Ascending aorta (tissue), 2 donors: ENCODE results near the gene KCNIP4. TPM values are rescaled to one million over a fixed set of nuclear protein-coding genes. Genes with fewer than 3 reads are reported as not detected.

Source experiments
- DNase-seq, 2 donors: peaks; one replicate each; pipeline ENCODE4 v3.0.0-alpha.2; 2019; ENCODE audit warnings: low spot score in 2 of 2
- H3K27ac ChIP-seq, 2 donors: fragments of 200-600 bp; sonication (generic); one replicate each; pipeline ENCODE4 v1.5.1; 2016 to 2017; ENCODE audit warnings: mild to moderate bottlenecking in 1 of 2
- H3K27me3 ChIP-seq: fragments of 200-600 bp; sonication (generic); one replicate; pipeline ENCODE4 v1.5.1; 2017
- H3K36me3 ChIP-seq, 2 donors: fragments of 200-600 bp; sonication (generic); one replicate each; pipeline ENCODE4 v1.5.1; 2016
- H3K4me1 ChIP-seq, 2 donors: fragments of 200-600 bp; sonication (generic); one replicate each; pipeline ENCODE4 v1.5.1; 2016 to 2017; ENCODE audit warnings: mild to moderate bottlenecking in 1 of 2
- H3K4me3 ChIP-seq, 2 donors: fragments of 200-600 bp; sonication (generic); one replicate each; pipeline ENCODE4 v1.5.1; 2016 to 2017; ENCODE audit warnings: mild to moderate bottlenecking in 1 of 2
- H3K9me3 ChIP-seq, 2 donors: fragments of 200-600 bp; sonication (generic); one replicate each; pipeline ENCODE4 v1.5.1; 2016
- CTCF ChIP-seq, 3 experiments: fragments of 200-600 bp in 2 of 3; fragments of 450-650 bp in 1 of 3; sonication (generic) in 2 of 3; IDR thresholded peaks; one replicate each; pipeline ENCODE4 v1.5.1; 2016 to 2019; ENCODE audit warnings: antibody characterized with exemption in 3 of 3, mild to moderate bottlenecking in 1 of 3, moderate library complexity in 1 of 3
- intact Hi-C: fragments of 100-400 bp; cut with DNase I; formaldehyde crosslinking; loops from one replicate; pipeline ENCODE4 v1.15.1; 2023
- total RNA-seq: library from RNA; depleted of rRNA; stranded (reverse); fragments of >200 nt; gene quantifications from one replicate; pipeline ENCODE4 v1.1.0, GENCODE V29; 2016

KCNIP4 gene
- total RNA-seq, 1 donor from 2014 or later = not detected

DNA sequence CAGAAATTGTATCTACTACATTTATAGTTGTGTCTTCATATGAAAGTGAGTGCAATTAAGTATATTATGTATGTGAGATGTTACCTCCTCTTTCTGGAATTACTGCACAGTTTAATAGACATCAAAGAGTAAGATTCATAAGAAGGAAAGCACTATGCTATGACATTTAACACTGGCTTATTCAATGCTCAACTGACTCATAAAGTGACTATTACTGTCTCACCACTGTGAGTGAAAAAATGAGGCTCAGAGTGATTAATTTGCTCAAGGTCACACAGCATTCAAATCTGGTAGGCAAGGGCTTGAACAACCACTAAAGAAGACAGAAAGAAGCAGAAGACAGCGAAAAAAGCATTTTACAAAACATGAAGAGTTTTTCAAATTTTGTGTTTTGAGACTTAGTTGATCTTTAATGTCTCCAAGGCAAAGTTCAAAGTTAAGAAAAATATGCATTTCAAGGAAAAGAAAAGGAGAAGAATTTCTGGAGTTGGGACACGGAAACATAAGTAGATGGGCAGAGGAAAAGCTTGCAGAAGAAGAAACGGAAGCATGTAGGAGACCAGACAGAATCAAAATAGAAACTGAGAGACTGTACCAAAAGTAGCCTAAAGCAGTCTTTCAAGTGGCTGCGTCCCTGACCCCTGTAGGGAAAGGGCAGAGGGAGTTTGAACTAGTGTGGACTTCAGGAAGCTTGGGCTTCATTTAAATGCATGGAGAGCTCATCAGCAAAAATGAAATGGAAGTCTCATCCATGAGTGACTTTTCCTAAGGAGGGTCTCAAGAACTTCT lies 66.3 kb downstream of the KCNIP4 start:
- no peak overlapping the region for H3K4me3 ChIP-seq
- TF ChIP-seq CTCF (IDR thresholded peaks at IDR 0.05) = no peak
- no peak overlapping the region for H3K27ac ChIP-seq
- H3K9me3 ChIP-seq = no peaks in the 10 kb centered on the region
- no peaks in the 10 kb centered on the region for H3K4me1 ChIP-seq
- H3K27me3 ChIP-seq = no peaks in the 10 kb centered on the region
- no peaks in the 10 kb centered on the region for H3K36me3 ChIP-seq
- DNase-seq = no peak
- intact Hi-C loops = no loop called here

DNA sequence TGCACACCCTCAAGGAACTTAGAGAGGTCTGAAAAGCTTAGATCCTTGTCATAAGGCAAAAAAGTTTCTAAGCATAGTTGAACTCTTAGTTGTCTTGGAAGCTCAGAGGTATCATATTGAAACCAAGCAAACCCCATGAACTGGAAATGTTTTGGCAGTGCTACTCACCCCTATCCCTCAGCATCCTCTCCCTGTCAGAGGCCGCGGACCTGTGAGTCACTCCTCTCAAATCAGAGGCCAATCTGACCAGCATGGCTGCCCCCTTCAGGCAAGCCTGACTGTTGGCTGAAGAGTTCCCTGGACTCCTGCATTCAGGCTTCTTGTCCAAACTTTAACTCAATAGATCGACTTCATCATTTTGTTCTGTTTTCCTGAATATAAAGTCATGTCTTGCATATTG lies 69.4 kb downstream of the KCNIP4 start:
- intact Hi-C loops = no loop called here
- H3K4me3 ChIP-seq = no peak overlapping the region
- H3K9me3 ChIP-seq = no peaks in the 10 kb centered on the region
- H3K4me1 ChIP-seq = no peaks in the 10 kb centered on the region
- H3K36me3 ChIP-seq = no peaks in the 10 kb centered on the region
- H3K27me3 ChIP-seq = no peaks in the 10 kb centered on the region
- no peak for TF ChIP-seq CTCF (IDR thresholded peaks at IDR 0.05)
- DNase-seq = no peak
- no peak overlapping the region for H3K27ac ChIP-seq

DNA sequence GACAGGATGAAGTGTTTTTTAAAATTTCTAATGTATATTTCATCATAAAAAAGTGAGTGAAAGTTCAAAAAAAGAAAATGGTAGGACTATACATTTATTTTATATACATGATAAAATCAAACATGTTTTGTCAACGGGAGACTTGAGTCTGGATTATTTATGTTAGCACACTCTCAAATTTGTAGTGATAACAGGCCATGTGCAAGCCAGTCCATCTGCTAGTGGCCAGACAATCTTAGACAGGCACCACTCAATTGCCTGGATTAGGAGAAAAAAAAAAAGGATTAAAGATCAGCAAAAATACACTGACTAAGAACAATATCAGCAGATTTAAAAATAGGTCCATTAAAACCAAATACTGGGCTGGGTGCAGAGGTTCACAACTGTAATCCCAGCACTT lies 71.9 kb downstream of the KCNIP4 start:
- H3K27ac ChIP-seq = no peak overlapping the region
- no peaks in the 10 kb centered on the region for H3K4me1 ChIP-seq
- intact Hi-C loops = no loop called here
- no peaks in the 10 kb centered on the region for H3K36me3 ChIP-seq
- H3K4me3 ChIP-seq = no peak overlapping the region
- no peaks in the 10 kb centered on the region for H3K9me3 ChIP-seq
- TF ChIP-seq CTCF (IDR thresholded peaks at IDR 0.05) = no peak
- H3K27me3 ChIP-seq = no peaks in the 10 kb centered on the region
- DNase-seq = no peak

GRCh38 chr4:21873145-21873544 lies 75.4 kb downstream of the KCNIP4 start:
- TF ChIP-seq CTCF (IDR thresholded peaks at IDR 0.05) = no peak
- Histone ChIP-seq H3K36me3 (no peaks in the 10 kb centered on the region), H3K27ac (no peak overlapping the region), H3K27me3 (no peaks in the 10 kb centered on the region), H3K9me3 (no peaks in the 10 kb centered on the region), H3K4me1 (no peaks in the 10 kb centered on the region), H3K4me3 (no peak overlapping the region)
- intact Hi-C loops = no loop called here
- no peak for DNase-seq

- intact Hi-C loops = no loop called here
- Histone ChIP-seq H3K27me3 (no peaks in the 10 kb centered on the region), H3K4me1 (no peaks in the 10 kb centered on the region), H3K9me3 (no peaks in the 10 kb centered on the region), H3K27ac (no peak overlapping the region), H3K36me3 (no peaks in the 10 kb centered on the region), H3K4me3 (no peak overlapping the region)
- no peak for TF ChIP-seq CTCF (IDR thresholded peaks at IDR 0.05)
- no peak for DNase-seq
Observed at GRCh38 chr4:21872101-21872500, 76.5 kb downstream of the KCNIP4 start.
